Neural progenitor cell (in vitro differentiated cells): ENCODE measurements around the gene USP17L20. TPM values are rescaled to one million over a fixed set of nuclear protein-coding genes. Genes with fewer than 3 reads are reported as not detected.

Source experiments
- total RNA-seq: library from RNA; depleted of rRNA; stranded (reverse); fragments of >200 nt; gene quantifications from 2 replicates; pipeline ENCODE4 v1.2.3, GENCODE V29; 2015; ENCODE audit warnings: low replicate concordance

Gene USP17L20
- total RNA-seq, 1 donor from 2014 or later: not detected

Other genes starting within 250 kb of the USP17L20 start
- not detected in 2 replicates for gene FAM90A26, start 87.7 kb upstream of the USP17L20 start, total RNA-seq
- gene USP17L10, start 47.5 kb upstream of the USP17L20 start, total RNA-seq: not detected in 2 replicates
- not detected in 2 replicates for gene USP17L11, start 42.7 kb upstream of the USP17L20 start, total RNA-seq
- not detected in 2 replicates for gene USP17L12, start 38.0 kb upstream of the USP17L20 start, total RNA-seq
- 0.09 TPM in 1 of 2 replicates, not detected in the other for gene USP17L13, start 33.2 kb upstream of the USP17L20 start, total RNA-seq
- not detected in 2 replicates for gene USP17L15, start 23.7 kb upstream of the USP17L20 start, total RNA-seq
- 0.09 TPM in 1 of 2 replicates, not detected in the other for gene USP17L17, start 14.2 kb upstream of the USP17L20 start, total RNA-seq
- not detected in 2 replicates for gene USP17L18, start 9.5 kb upstream of the USP17L20 start, total RNA-seq
- gene USP17L19, start 4.7 kb upstream of the USP17L20 start, total RNA-seq: not detected in 2 replicates
- gene USP17L21, start 4.7 kb downstream of the USP17L20 start, total RNA-seq: not detected in 2 replicates
- gene USP17L22, start 9.5 kb downstream of the USP17L20 start, total RNA-seq: not detected in 2 replicates
- gene USP17L24, start 67.0 kb downstream of the USP17L20 start, total RNA-seq: not detected in 2 replicates
- not detected in 2 replicates for gene USP17L25, start 71.8 kb downstream of the USP17L20 start, total RNA-seq
- gene USP17L26, start 76.5 kb downstream of the USP17L20 start, total RNA-seq: not detected in 2 replicates
- not detected in 2 replicates for gene USP17L5, start 81.3 kb downstream of the USP17L20 start, total RNA-seq
- gene USP17L27, start 86.0 kb downstream of the USP17L20 start, total RNA-seq: not detected in 2 replicates
- gene USP17L28, start 90.8 kb downstream of the USP17L20 start, total RNA-seq: not detected in 2 replicates
- not detected in 2 replicates for gene USP17L29, start 95.5 kb downstream of the USP17L20 start, total RNA-seq
- not detected in 2 replicates for gene USP17L30, start 105.0 kb downstream of the USP17L20 start, total RNA-seq
- gene DEFB131A, start 186.3 kb downstream of the USP17L20 start, total RNA-seq: not detected in 2 replicates